HG03175 (cell line): ENCODE data around the gene PDE3A.
"Not testable (repeated sequence)": the region's sequence is repeated elsewhere in the genome, so short reads cannot be mapped to it uniquely, and the experiment has no call there.

Source experiments
- ATAC-seq: cut with Tn5 transposase; IDR thresholded peaks from one replicate; pipeline ENCODE4 v1.9.1; 2021; ENCODE audit warnings: mild to moderate bottlenecking, moderate library complexity; ENCODE audit not compliant: unreplicated experiment

Gene PDE3A

DNA sequence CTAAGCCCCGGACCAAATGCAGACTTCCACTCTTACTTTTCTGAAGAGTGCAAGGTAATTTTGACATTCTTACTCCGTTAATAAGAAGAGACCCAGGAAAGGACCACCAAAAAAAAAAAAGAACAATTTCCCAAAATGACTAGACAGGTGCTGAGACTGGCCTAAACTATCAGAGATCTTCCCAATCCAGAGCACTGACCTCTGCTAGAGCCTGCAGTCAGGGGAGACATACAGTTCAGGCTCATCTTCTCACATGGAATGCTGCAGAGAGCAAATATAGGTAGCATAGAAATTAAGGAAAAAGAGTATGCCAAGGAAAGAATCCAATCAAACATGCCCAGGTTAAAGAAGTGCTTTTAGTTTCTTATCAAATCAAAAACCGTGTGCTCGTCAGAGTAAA, 177.9 kb downstream of the PDE3A start:
- no peak for ATAC-seq

DNA sequence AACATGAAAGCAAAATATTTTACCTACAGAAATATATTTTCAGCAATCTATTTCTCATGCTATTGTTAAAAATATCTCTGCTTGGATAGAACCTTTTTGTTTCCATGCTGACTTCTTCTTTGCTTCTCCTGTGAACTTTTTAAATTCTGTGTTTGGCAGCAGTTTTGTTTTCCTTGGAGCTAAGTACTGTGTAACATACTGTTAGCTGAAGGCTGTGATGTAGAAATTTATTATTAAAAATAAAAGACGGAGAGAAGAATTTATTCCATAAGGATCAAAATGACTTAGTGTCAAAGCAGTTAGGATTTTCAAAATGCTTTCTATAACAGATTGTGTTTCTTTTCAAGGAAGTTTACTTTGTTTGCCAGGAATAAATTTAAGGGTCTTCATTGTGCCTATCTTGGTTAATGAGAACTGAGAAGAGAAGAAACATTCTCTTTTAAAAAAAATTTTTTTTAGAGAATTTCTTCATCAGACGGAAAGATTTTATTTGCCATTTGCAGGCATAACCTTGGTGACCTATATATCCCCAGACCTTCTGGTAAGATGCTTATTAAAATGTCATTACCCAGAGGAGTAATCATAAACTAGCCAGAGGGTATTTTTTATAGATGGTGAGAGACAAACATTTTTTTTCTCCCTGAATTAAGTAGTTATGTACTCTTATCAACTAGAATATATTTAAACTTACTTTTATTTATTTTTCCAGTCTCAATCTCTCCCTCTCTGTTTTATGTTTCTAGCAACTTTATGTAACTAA, 179.7 kb downstream of the PDE3A start:
- no peak for ATAC-seq

DNA sequence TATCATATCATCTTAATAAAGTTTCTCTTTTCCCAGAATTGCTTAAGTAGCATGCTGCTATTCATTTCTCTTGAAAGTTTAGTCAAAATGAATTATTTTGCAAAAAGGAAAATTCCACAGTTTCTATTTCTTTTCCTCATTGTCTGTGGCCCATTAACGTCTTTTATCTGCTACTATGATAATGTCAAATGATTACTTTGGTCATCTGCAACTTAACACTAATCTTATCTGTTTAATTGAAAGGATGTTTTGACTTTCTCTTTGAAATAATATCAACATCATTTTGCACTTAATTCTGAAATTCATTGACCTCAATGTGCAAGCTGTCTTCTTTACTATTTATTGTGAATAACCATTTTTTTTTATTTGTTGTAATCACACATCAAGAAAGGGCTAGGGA, 180.3 kb downstream of the PDE3A start:
- no peak for ATAC-seq

DNA sequence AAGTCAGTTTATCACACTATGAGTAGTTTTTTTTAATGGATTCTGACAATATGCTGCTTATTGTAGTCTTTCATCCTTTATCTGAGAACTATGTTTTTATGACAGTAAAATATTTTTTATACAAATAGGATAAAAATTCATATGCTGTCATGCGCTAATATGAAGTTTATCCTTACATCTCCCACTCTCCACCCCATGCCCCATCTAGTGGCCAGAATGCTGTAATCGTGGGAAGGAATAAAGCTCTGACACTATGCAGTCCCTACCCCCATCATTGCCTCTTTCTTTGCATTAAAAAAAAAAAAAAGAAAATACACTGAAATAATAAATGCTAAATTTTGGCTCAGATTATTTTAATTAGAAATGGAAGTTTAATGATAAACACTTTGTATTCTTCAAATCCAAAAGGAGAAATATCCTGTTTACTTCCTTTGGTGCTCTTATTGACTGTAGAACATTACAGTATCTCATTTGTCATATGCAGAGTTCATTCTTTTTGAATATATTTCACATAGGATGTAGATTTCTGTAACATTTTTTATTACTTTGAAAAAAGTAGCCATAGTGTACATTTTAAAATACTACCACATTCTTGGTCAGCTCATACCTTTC, 180.9 kb downstream of the PDE3A start:
- no peak for ATAC-seq

DNA sequence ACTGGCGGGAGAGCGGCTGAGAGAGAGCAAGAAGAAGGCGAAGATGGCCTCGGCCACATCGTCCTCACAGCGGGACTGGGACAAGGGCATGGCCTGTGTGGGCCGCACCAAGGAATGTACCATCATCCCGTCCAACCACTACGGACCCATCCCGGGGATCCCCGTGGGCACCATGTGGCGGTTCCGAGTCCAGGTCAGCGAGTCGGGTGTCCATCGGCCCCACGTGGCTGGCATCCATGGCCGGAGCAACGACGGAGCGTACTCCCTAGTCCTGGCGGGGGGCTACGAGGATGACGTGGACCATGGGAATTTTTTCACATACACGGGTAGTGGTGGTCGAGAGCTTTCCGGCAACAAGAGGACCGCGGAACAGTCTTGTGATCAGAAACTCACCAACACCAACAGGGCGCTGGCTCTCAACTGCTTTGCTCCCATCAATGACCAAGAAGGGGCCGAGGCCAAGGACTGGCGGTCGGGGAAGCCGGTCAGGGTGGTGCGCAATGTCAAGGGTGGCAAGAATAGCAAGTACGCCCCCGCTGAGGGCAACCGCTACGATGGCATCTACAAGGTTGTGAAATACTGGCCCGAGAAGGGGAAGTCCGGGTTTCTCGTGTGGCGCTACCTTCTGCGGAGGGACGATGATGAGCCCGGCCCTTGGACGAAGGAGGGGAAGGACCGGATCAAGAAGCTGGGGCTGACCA, 183.6 kb downstream of the PDE3A start:
- ATAC-seq: not testable (repeated sequence)

DNA sequence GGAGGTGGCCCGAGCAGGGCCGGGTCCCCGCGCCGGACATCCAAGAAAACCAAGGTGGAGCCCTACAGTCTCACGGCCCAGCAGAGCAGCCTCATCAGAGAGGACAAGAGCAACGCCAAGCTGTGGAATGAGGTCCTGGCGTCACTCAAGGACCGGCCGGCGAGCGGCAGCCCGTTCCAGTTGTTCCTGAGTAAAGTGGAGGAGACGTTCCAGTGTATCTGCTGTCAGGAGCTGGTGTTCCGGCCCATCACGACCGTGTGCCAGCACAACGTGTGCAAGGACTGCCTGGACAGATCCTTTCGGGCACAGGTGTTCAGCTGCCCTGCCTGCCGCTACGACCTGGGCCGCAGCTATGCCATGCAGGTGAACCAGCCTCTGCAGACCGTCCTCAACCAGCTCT, 184.2 kb downstream of the PDE3A start:
- not testable (repeated sequence) for ATAC-seq

DNA sequence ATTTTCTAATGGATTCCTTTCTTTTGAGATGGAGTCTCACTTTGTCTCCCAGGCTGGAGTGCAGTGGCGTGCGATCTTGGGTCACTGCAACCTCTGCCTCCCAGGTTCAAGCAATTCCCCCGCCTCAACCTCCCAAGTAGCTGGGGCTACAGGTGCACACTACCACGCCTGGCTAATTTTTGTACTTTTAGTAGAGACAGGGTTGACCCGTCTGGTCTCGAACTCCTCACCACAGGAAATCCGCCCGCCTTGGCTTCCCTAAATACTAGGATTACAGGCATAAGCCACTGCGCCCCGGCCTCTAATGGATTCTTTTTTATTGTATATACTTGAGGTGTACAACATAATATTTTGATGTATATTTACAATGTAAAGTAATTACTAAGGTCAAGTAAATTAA, 186.7 kb downstream of the PDE3A start:
- ATAC-seq: no peak

DNA sequence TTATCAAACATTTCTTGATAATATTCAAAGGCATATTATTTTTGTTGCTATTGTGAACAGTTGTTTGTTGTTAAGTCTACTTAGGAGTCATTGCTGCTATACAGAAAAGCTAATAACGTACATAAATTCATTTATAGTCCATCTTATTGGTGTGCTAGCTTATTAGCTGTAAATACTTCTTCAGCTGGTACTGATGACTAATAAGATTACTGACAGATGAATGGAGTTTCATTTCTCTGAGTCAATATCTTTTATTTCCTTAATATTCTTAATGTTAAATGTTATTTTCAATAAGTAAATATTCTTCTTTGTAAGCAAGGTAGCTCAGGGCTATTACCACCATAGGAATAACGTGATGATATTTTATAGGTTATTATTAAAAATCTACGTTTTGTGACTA, 187.4 kb downstream of the PDE3A start:
- ATAC-seq: no peak

DNA sequence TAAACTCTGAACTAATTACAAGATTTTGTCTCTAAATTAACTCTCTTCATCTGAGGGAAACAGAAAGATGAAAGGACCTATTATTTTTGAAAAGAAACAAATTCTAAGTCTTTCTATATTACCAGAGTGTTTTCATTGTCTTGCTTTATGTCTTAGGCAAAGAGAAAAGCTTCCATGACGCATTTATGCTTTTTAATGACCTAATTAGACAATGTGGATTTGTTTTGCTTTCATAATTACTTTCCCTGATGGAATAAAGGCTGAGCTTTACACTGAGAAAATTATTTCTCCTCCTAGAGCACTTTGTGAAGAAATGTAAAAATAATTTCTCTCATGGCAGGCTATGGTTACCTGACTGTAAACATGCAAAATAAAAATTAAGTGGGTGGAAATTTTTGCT, 188.8 kb downstream of the PDE3A start:
- no peak for ATAC-seq

DNA sequence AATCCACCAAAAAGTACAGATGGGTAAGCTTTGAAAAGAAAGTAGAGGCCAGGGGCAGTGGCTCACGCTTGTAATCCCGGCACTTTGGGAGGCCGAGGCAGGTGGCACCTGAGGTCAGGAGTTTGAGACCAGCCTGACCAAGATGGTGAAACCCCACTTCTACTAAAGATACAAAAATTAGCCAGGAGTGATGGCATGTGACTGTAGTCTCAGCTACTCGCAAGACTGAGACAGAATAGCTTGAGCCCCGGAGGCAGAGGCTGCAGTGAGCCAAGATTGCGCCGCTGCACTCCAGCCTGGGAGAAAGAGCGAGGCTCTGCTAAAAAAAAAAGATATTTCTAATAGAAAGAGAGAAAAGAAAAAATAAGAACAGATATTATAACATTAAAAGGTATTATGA, 192.6 kb downstream of the PDE3A start:
- ATAC-seq: no peak

DNA sequence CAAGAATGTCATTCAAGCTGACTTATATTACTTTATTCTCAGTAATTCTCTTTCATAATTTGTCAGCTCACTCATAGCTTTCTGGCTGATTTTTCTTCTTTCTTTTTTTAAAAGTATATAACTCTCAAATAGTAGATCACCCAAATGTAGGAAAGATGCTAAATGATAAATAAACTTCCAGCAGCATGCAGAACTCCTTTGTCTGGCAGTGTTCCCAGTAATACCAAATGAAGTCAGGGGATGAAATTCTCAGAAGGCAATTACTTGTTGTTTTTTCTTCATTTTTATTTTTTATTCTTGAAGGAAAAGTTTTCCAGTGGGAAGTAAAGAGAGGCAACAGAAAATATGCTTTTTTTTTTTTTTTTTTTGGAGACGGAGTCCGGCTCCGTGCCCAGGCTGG, 193.5 kb downstream of the PDE3A start:
- no peak for ATAC-seq

DNA sequence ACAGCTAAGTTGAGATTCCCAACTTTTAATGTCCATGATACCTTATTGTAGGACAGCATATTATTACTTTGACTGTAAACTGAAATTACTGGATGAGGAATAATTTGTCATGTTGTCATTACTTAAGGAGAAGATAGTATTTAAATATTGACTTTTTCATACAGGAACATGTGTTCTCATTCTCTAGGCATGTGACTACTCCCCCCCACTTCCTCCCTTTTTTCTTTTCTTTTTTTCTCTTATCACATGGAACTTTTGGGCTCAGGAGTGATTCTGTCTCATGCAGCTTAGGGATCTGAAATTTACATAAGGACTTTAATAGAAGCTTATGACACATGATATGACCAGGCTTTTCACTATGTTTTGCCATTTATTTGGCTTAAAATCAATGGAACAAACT, 199.1 kb downstream of the PDE3A start:
- no peak for ATAC-seq

DNA sequence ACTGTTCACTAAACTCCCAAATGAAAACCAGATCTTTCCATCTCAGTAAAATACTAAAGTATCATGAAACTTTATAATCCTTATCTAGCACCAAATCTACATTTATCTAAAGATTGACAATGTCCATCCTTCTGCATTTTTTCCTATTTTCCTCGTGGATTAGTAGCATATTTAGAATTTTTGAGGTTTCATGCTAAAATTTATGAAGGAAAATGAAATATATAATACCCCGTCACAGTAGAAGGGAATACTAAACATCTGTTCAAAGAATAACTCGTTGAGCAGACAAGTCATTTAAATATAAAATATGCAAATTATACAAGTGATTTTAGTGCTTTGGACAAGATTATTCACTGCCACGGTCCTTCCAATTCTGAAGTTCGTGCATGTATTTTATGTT, 204.1 kb downstream of the PDE3A start:
- no peak for ATAC-seq

DNA sequence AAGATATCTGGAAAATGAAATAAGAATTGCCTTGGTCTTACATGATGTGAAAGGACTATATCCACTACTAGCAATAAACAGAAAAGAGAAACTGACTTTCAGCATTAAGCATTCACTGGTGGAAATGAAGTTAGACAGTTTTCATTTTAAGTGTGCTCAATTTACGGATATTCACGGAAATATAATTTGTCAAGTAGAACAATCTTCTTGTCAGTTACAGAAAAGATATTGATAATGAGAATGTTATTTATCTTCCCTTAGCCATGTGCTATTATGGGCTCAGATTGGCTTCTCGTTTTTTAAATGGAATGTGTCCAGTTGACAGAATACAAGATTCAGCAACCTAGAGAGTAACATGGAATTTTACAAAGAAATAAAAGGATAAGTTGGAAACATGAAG, 208.2 kb downstream of the PDE3A start:
- ATAC-seq: no peak

DNA sequence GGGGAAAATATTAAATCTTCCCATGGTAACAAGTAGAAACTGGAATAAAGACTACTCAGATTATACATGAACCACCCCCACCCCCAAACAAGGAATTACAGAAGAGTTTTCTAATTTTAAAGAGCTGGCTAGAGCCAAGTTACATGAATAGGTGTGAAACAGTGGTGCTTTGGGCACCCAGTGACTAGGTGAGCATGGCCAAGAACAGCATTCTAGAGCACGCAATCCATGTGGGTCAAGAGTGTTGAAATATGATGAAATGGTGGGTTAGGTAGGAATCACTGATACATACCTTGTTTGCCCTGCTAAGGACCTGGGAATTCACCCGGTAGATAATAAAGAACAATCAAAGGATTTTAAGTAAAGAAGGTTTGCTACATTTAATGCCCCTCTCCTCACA, 208.7 kb downstream of the PDE3A start:
- ATAC-seq: no peak

DNA sequence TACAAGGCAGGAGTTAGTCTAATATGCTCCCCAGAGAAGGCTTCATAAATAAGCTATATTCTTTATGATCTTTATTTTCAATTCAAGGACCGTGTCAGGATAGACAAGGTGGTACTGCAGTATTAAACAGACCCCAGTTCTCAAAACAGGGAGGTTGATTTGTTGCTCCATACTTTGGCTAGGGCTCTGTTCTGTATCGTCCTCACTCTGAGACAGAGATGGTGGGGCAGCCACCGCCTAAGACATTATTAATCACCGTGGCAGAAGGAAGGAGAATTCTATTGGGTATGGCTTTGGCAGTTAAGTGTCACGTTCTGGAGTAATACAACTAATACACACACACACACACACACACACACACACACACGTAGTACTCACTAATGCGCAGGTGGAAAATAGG, 209.8 kb downstream of the PDE3A start:
- no peak for ATAC-seq

DNA sequence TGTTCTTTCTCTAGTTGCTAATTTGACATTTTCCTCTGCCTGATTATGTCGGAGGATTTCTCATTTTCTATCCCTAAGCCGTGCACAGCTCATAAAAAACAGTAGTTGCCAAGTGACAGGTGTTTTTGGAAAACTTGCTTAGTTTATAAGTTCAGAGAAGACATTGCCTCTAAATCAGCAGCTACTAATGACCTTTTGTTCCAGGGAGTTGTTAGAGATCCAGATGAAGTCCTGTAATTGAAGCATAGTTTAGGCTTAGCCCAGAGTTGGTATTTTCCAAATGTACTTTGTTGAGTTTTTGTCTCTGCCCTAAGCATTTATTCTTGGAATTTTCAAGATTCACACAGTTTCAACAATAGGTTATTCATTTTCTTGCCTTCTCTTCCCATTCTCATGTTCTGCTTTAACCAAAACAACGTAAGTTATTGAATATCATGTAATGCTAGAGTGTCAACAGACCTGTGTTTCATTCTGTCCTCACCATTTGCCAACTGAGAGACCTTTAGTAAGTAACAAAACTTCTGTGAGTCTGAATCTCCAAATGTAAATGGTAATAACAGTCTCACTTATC, 216.8 kb downstream of the PDE3A start:
- ATAC-seq: no peak

DNA sequence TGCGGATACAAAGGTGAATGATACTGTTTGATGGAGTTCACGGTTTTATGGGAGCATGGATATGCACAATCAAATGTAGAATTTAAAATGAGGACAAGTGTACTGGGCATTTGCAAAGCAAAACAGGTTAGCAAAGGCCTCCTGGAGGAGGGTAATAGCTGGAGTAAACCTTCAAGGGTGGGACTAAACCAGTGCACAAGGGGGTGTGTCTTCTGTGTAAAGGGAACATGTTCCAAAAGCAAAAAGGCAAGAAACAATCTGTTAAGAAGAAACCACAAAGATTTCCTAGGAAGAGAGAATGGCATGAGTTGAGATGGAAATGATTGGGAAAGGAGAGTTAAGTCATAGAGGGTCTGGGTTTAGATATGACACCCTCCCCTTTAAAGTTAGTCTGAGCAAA, 217.6 kb downstream of the PDE3A start:
- ATAC-seq: no peak

DNA sequence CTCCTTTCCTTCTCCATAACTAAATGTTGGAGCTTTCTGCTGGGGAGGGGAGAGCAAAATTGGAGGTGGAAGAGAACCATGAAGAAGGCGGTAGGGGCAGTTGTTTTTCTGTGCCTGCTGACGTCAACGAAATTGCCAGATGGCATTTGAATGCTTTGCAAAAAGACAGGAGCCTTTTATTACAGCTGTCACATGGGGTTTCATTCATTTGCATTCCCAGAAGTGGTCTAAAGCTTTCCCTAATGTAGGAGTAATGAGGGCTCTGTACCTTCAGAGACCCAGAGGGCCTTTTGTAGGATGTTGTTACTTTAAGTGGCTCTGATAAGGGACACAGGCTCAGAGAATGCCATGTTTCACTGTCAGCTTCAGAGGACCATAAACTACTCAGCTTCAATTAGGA, 219.7 kb downstream of the PDE3A start:
- no peak for ATAC-seq

DNA sequence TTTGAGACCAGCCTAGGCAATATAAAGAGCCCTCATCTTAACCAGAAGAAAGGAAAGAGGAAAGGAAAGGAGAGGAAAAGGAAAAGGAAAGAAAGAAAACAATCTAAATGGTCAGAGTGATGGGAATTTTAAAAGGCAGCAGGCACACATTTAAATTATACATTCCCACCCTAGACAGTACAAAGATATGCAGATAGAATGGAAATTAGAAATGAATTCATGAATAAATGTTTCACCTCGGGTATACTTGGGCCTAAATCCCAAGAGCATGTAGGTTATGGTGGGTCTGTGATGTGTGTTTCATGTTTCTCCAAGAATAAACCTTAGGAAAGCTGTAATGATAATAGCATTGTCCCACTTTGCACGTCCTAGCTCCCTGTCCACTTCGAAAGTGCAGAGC, 222.2 kb downstream of the PDE3A start:
- no peak for ATAC-seq

DNA sequence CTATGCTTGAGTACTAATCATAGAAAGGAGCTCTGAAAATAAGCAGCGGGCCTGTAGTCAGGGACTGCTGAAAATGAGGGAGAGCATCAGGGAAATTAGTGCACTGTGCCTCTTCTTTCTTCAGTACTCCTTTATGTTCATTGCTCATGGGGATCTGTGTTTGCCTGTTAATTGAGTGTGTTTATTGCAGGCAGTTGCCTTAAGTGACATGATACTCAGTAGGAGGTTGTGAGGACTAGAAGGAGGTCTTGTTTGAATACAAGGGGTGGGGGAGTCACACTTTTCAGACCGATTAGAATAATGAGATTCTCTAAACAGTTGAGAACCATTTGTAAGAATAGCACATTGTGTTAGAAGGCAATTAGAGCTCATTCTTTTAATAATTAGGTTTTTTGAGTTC, 224.2 kb downstream of the PDE3A start:
- ATAC-seq: no peak

DNA sequence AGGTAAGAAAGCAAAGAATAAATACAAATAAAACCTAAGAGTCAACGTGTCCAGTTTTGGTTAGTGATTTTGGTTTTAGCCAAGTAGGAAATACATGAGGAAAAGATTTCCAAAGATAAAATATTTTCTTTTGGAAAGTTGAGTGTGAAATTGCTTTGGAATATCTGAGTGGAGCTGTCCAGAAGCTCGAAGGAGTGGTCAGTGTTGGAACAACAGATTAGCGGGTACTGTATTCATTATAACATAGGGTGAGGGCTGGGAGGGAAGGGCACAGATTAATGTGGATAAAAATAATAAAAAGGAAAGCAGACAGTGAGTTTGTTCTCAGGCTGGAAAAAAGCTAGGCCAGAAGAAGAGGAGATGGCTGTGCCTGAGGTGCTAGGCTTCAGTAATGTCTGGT, 225.3 kb downstream of the PDE3A start:
- no peak for ATAC-seq
